Mesendoderm (in vitro differentiated cells): ENCODE data around the gene PPIC.

Experiments used
- DNase-seq: peaks from one replicate; pipeline ENCODE4 v3.0.0; 2013
- H2AK5ac ChIP-seq: 2 replicates; pipeline ENCODE4 v1.6.1; 2013; ENCODE audit warnings: low read length, inconsistent platforms
- H2BK120ac ChIP-seq: 2 replicates; pipeline ENCODE4 v1.6.1; 2013; ENCODE audit warnings: low read depth, mild to moderate bottlenecking, low read length, moderate library complexity, mixed read lengths
- H2BK15ac ChIP-seq: replicated peaks from 2 replicates; pipeline ENCODE4 v1.6.1; 2013; ENCODE audit warnings: low read depth, mild to moderate bottlenecking, moderate library complexity
- H2BK5ac ChIP-seq: 2 replicates; pipeline ENCODE4 v1.6.1; 2013; ENCODE audit warnings: low read length, inconsistent platforms
- H3K18ac ChIP-seq: 2 replicates; pipeline ENCODE4 v1.6.1; 2013; ENCODE audit warnings: mild to moderate bottlenecking, low read length, mixed read lengths
- H3K23ac ChIP-seq: one replicate; pipeline ENCODE4 v1.6.1; 2013; ENCODE audit warnings: low read length
- H3K27ac ChIP-seq: 2 replicates; pipeline ENCODE4 v1.5.1; 2013; ENCODE audit warnings: low read depth, mild to moderate bottlenecking, inconsistent platforms, low read length, moderate library complexity
- H3K27me3 ChIP-seq: 2 replicates; pipeline ENCODE4 v1.6.1; 2013; ENCODE audit warnings: low read length, control low read depth, mild to moderate bottlenecking, inconsistent platforms; ENCODE audit not compliant: insufficient read depth, poor library complexity
- H3K36me3 ChIP-seq: 2 replicates; pipeline ENCODE4 v1.6.1; 2013; ENCODE audit warnings: low read length, inconsistent platforms; ENCODE audit not compliant: control insufficient read depth, insufficient read depth
- H3K4ac ChIP-seq: one replicate; pipeline ENCODE4 v1.6.1; 2013; ENCODE audit warnings: low read depth, mild to moderate bottlenecking, low read length, moderate library complexity
- H3K4me1 ChIP-seq: 2 replicates; pipeline ENCODE4 v1.6.1; 2013; ENCODE audit warnings: low read depth, low read length, inconsistent platforms; ENCODE audit not compliant: control insufficient read depth
- H3K4me2 ChIP-seq: 2 replicates; pipeline ENCODE4 v1.6.1; 2013; ENCODE audit warnings: low read length
- H3K4me3 ChIP-seq: 2 replicates; pipeline ENCODE4 v1.5.1; 2013; ENCODE audit warnings: mild to moderate bottlenecking, low read length
- H3K56ac ChIP-seq: one replicate; pipeline ENCODE4 v1.6.1; 2013; ENCODE audit warnings: low read length
- H3K79me1 ChIP-seq: 2 replicates; pipeline ENCODE4 v1.6.1; 2013; ENCODE audit warnings: low read length, inconsistent platforms
- H3K79me2 ChIP-seq: 2 replicates; pipeline ENCODE4 v1.6.1; 2013; ENCODE audit warnings: mild to moderate bottlenecking, low read length; ENCODE audit not compliant: control insufficient read depth, insufficient read depth
- H3K9ac ChIP-seq: 2 replicates; pipeline ENCODE4 v1.6.1; 2013; ENCODE audit warnings: low read length, inconsistent platforms
- H4K5ac ChIP-seq: one replicate; pipeline ENCODE4 v1.6.1; 2013; ENCODE audit warnings: low read length
- H4K8ac ChIP-seq: one replicate; pipeline ENCODE4 v1.6.1; 2013; ENCODE audit warnings: low read depth, mild to moderate bottlenecking, control low read depth, low read length, moderate library complexity
- WGBS: extraction: QIAGEN DNeasy Blood & Tissue Kit; methylation state at CpG from one replicate; pipeline ENCODE4 v1.1.7; 2013; ENCODE audit warnings: low lambda C conversion rate, missing lambda C conversion rate; ENCODE audit not compliant: insufficient coverage; ENCODE audit errors: extremely low coverage; 5-methylcytosine and 5-hydroxymethylcytosine counted together

PPIC gene

GRCh38 chr5:123046222-123046621, 9.7 kb upstream of the PPIC start:
- Histone ChIP-seq H2AK5ac (no peak overlapping the region), H2BK5ac (no peak overlapping the region), H3K56ac (no peak overlapping the region), H3K18ac (no peak overlapping the region), H3K4ac (no peak overlapping the region), H3K4me2 (no peak overlapping the region), H2BK15ac (no peak overlapping the region), H3K9ac (no peak overlapping the region), H3K23ac (no peak overlapping the region), H3K36me3 (no peaks in the 10 kb centered on the region), H3K4me1 (no peaks in the 10 kb centered on the region), H2BK120ac (no peak overlapping the region), H3K27me3 (no peaks in the 10 kb centered on the region), H3K79me1 (no peaks in the 10 kb centered on the region), H3K27ac (no peak overlapping the region), H4K5ac (no peak overlapping the region), H4K8ac (no peak overlapping the region), H3K79me2 (no peaks in the 10 kb centered on the region), H3K4me3 (no peak overlapping the region)
- no CpG with 5 or more reads among the region's 4 CpGs for WGBS
- no peak for DNase-seq

GRCh38 chr5:123044926-123045617, 8.5 kb upstream of the PPIC start:
- H2AK5ac ChIP-seq = no peak overlapping the region
- H3K56ac ChIP-seq = no peak overlapping the region
- no peak overlapping the region for H4K5ac ChIP-seq
- H3K9ac ChIP-seq = no peak overlapping the region
- no peak overlapping the region for H4K8ac ChIP-seq
- no peak overlapping the region for H3K4me2 ChIP-seq
- H3K27me3 ChIP-seq = no peaks in the 10 kb centered on the region
- no peaks in the 10 kb centered on the region for H3K79me1 ChIP-seq
- H3K4me1 ChIP-seq = no peaks in the 10 kb centered on the region
- DNase-seq = no peak
- H2BK5ac ChIP-seq = no peak overlapping the region
- no peak overlapping the region for H2BK15ac ChIP-seq
- no peaks in the 10 kb centered on the region for H3K36me3 ChIP-seq
- H3K23ac ChIP-seq = no peak overlapping the region
- no peak overlapping the region for H3K4me3 ChIP-seq
- no CpG with 5 or more reads among the region's 7 CpGs for WGBS
- no peak overlapping the region for H3K27ac ChIP-seq
- H3K79me2 ChIP-seq = no peaks in the 10 kb centered on the region
- H3K4ac ChIP-seq = no peak overlapping the region
- no peak overlapping the region for H2BK120ac ChIP-seq
- H3K18ac ChIP-seq = no peak overlapping the region

DNA sequence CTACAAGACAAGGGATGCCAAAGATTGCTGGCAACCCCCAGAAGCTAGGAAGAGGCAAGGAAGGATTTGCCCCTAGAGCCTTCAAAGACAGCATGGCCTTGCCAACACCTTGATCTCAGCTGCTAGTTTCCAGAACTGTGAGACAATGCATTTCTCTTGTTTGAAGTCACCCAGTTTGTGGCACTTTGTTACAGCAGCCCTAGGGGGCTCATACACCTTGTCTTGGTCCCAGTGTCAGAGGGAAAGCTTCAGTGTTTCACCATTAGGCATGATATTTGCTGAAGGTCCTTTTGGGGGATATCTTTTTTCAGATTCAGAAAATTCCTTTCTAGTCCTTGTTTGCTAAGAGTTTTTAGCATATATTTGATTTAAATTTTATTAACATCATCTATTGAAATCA, 3.1 kb upstream of the PPIC start:
- H3K79me2 ChIP-seq = no peaks in the 10 kb centered on the region
- H3K23ac ChIP-seq = no peak overlapping the region
- no peak overlapping the region for H3K18ac ChIP-seq
- H2BK15ac ChIP-seq = no peak overlapping the region
- H3K9ac ChIP-seq = no peak overlapping the region
- no peak overlapping the region for H3K56ac ChIP-seq
- H2BK5ac ChIP-seq = no peak overlapping the region
- no peak overlapping the region for H4K8ac ChIP-seq
- H2BK120ac ChIP-seq = no peak overlapping the region
- H3K27me3 ChIP-seq = no peaks in the 10 kb centered on the region
- no peak overlapping the region for H3K4ac ChIP-seq
- no peak overlapping the region for H2AK5ac ChIP-seq
- H3K4me1 ChIP-seq = no peaks in the 10 kb centered on the region
- no peak for DNase-seq
- H4K5ac ChIP-seq = no peak overlapping the region
- no peaks in the 10 kb centered on the region for H3K36me3 ChIP-seq
- no peak overlapping the region for H3K27ac ChIP-seq
- H3K4me2 ChIP-seq = no peak overlapping the region
- H3K79me1 ChIP-seq = no peaks in the 10 kb centered on the region
- H3K4me3 ChIP-seq = no peak overlapping the region

DNA sequence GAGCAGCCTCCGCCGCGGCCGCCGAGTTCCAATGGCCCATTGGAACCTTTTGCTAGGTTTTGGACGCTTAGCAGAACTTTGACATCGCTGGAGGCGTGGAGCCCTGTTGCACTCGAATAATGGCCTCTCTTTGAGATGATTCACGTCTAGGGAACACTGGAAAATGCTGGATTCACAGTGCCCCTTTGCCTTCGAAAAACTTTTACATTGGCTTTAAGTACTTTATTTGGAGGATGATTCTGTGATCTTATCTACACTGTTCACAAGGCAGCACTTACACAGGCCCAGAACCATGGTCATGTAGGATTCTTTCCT, 536 bp upstream of the PPIC start:
- Histone ChIP-seq H3K27me3 (no peaks in the 10 kb centered on the region), H3K79me1 (no peaks in the 10 kb centered on the region), H3K36me3 (no peaks in the 10 kb centered on the region), H4K8ac (no peak overlapping the region), H3K79me2 (no peaks in the 10 kb centered on the region), H4K5ac (no peak overlapping the region), H2BK15ac (no peak overlapping the region), H3K4me1 (no peaks in the 10 kb centered on the region), H3K4me3 (peak overlapping the region; percentile 76), H3K4me2 (peak overlapping the region; percentile 87), H3K23ac (no peak overlapping the region), H2BK120ac (no peak overlapping the region), H3K56ac (peak overlapping the region; percentile 94), H2AK5ac (no peak overlapping the region), H3K4ac (no peak overlapping the region), H3K18ac (peak overlapping the region; percentile 63), H3K27ac (peak overlapping the region; percentile 61), H2BK5ac (no peak overlapping the region), H3K9ac (peak overlapping the region; percentile 84)
- WGBS = no CpG with 5 or more reads among the region's 11 CpGs
- DNase-seq = no peak

- no CpG with 5 or more reads among the region's 40 CpGs for WGBS
- H2BK5ac ChIP-seq = no peak overlapping the region
- no peak overlapping the region for H2AK5ac ChIP-seq
Observed at GRCh38 chr5:123035918-123036390, 571 bp downstream of the PPIC start.

DNA sequence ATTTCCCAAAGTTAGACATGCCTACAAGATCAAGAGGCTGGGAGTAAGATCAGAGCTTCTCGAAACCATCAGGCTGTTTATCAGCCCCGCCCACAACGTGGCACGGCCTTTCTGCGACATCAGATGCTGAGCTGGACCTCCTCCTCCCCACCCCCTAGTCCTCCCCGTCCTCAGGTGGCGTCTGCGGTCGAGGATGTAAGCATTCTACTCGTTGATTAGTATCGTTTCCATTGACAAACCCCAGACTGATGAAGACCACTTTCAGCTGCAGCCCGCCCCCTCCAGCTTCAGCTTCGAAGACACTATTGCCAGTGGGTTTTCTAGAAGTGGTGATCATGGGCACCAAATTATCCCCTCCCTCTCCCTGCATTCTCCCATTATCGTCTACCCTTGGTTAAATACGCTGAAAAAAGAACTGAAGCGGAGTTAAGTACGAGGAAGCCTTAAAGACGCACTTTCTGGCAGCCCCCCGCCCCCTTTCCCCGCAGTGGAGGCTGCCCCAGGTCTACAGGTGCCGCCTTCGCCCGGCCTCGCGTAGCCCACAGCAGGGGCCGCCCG, 1.1 kb downstream of the PPIC start:
- H3K27ac ChIP-seq = no peak overlapping the region
- no peak overlapping the region for H2BK5ac ChIP-seq
- no peak overlapping the region for H3K4ac ChIP-seq
- H3K36me3 ChIP-seq = no peaks in the 10 kb centered on the region
- peak overlapping the region; percentile 57 for H3K4me2 ChIP-seq
- no peak overlapping the region for H3K9ac ChIP-seq
- H2BK15ac ChIP-seq = no peak overlapping the region
- H3K79me2 ChIP-seq = no peaks in the 10 kb centered on the region
- no peaks in the 10 kb centered on the region for H3K27me3 ChIP-seq
- WGBS = no CpG with 5 or more reads among the region's 27 CpGs
- H3K56ac ChIP-seq = no peak overlapping the region
- no peak overlapping the region for H2AK5ac ChIP-seq
- peak; percentile 83 for DNase-seq
- H2BK120ac ChIP-seq = no peak overlapping the region
- no peak overlapping the region for H3K4me3 ChIP-seq
- H3K18ac ChIP-seq = no peak overlapping the region
- no peak overlapping the region for H4K5ac ChIP-seq
- H3K79me1 ChIP-seq = no peaks in the 10 kb centered on the region
- H3K23ac ChIP-seq = no peak overlapping the region
- no peak overlapping the region for H4K8ac ChIP-seq
- H3K4me1 ChIP-seq = no peaks in the 10 kb centered on the region

More at GRCh38 chr5:123035918-123036390, 571 bp downstream of the PPIC start:
- no peaks in the 10 kb centered on the region for H3K79me1 ChIP-seq
- H3K4ac ChIP-seq = no peak overlapping the region
- peak overlapping the region; percentile 84 for H3K9ac ChIP-seq
- H3K4me3 ChIP-seq = peak overlapping the region; percentile 76
- no peaks in the 10 kb centered on the region for H3K36me3 ChIP-seq
- H4K8ac ChIP-seq = peak overlapping the region; percentile 58
- H3K79me2 ChIP-seq = no peaks in the 10 kb centered on the region
- no peaks in the 10 kb centered on the region for H3K4me1 ChIP-seq
- peak overlapping the region; percentile 94 for H3K56ac ChIP-seq
- peak overlapping the region; percentile 25 for H3K18ac ChIP-seq
- peak overlapping the region; percentile 61 for H3K27ac ChIP-seq
- no peak overlapping the region for H2BK120ac ChIP-seq
- peak overlapping the region; percentile 68 for H3K4me2 ChIP-seq
- no peak overlapping the region for H3K23ac ChIP-seq
- DNase-seq = peak; percentile 74
- no peaks in the 10 kb centered on the region for H3K27me3 ChIP-seq
- H4K5ac ChIP-seq = no peak overlapping the region
- no peak overlapping the region for H2BK15ac ChIP-seq
